Measurements from ENCODE around the gene NLGN3. TPM values are rescaled to one million over a fixed set of nuclear protein-coding genes. Genes with fewer than 3 reads are reported as not detected.

NLGN3 gene
- total and polyA plus RNA-seq, 2 donors (not counting 3 experiments of a cell fraction or from before 2014, with no cell fraction given) = 0.37 to 0.40 TPM

DNA sequence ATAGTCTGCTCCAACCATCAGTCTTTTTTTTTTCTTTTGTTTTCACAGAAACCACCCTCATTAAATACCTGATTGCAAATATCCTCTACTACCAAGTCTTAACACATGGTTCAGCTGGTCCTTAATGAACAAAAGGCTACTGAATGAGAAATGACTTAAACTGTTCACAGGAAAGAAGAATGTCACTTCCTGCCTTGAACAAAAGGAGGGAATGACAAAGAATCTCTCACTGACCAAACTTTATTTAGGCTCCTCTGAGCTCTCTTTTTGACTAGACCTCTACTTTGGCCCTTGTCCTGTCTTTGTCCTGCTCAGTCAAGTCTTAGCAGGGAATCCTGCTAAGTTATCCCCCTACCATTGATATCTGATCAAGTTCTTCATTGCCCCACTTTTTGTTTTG lies 46.6 kb downstream of the NLGN3 start:
- POLR2A ChIA-PET = no interaction called here
- BruUV-seq (replicated peaks) = no TSS peak

More for the DNA sequence above, 46.6 kb downstream of the NLGN3 start:
- intact Hi-C loops (cut with micrococcal nuclease) (no loop called here), dilution Hi-C loops (cut with MboI; ENCODE audit: extremely low pct_ligation_motif_present, low sequenced_read_pairs) (no loop called here)
- no peaks in the 10 kb centered on the region for H3K36me3 ChIP-seq (ENCODE audit: control insufficient read depth in 2 of 2, extremely low read depth in 1 of 2, insufficient read depth in 2 of 2, low read length in 2 of 2)
- TF ChIP-seq EZH2 (IDR thresholded peaks at IDR 0.05; ENCODE audit: borderline replicate concordance, low read depth, low read length, severe bottlenecking) = no peak
- TF ChIP-seq FOS (IDR thresholded peaks at IDR 0.05; ENCODE audit: borderline replicate concordance, insufficient read depth, low read length) = no peak
- no peak for TF ChIP-seq POLR2AphosphoS5 (IDR thresholded peaks at IDR 0.05; ENCODE audit: insufficient read depth, low read depth, low read length)
- TF ChIP-seq JUN (IDR thresholded peaks at IDR 0.05; ENCODE audit: borderline replicate concordance, insufficient read depth, insufficient read length, low read depth) = no peak
- TF ChIP-seq, protein P1, sequence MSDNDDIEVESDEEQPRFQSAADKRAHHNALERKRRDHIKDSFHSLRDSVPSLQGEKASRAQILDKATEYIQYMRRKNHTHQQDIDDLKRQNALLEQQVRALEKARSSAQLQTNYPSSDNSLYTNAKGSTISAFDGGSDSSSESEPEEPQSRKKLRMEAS (IDR thresholded peaks at IDR 0.05; ENCODE audit: insufficient read depth, insufficient read length) = no peak
- TF ChIP-seq, protein P2, sequence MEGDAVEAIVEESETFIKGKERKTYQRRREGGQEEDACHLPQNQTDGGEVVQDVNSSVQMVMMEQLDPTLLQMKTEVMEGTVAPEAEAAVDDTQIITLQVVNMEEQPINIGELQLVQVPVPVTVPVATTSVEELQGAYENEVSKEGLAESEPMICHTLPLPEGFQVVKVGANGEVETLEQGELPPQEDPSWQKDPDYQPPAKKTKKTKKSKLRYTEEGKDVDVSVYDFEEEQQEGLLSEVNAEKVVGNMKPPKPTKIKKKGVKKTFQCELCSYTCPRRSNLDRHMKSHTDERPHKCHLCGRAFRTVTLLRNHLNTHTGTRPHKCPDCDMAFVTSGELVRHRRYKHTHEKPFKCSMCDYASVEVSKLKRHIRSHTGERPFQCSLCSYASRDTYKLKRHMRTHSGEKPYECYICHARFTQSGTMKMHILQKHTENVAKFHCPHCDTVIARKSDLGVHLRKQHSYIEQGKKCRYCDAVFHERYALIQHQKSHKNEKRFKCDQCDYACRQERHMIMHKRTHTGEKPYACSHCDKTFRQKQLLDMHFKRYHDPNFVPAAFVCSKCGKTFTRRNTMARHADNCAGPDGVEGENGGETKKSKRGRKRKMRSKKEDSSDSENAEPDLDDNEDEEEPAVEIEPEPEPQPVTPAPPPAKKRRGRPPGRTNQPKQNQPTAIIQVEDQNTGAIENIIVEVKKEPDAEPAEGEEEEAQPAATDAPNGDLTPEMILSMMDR (IDR thresholded peaks at IDR 0.05; ENCODE audit: extremely low read depth in 1 of 2, insufficient read depth in 1 of 2, low read depth in 1 of 2, low read length in 2 of 2) = no peak
- TF ChIP-seq POLR2A (IDR thresholded peaks at IDR 0.05; ENCODE audit: low read depth, low read length) = no peak
- no peak for TF ChIP-seq GATA2 (IDR thresholded peaks at IDR 0.05; ENCODE audit: insufficient read depth, insufficient read length, low read depth, low read length)
- TF ChIP-seq MYC (IDR thresholded peaks at IDR 0.05; ENCODE audit: low read depth, low read length) = no peak
- no peak overlapping the region for H2AFZ ChIP-seq (ENCODE audit: low read depth, low read length)
- H3K4me1 ChIP-seq (ENCODE audit: control insufficient read depth, extremely low read depth, insufficient read depth, low read length) = peaks cover 2% of the 10 kb centered on the region
- no peak overlapping the region for H3K9ac ChIP-seq (replicated peaks; ENCODE audit: extremely low read depth, insufficient read depth, low read length)
- H4K20me1 ChIP-seq (replicated peaks; ENCODE audit: control insufficient read depth, extremely low read depth, insufficient read depth, low read length) = no peaks in the 10 kb centered on the region
- H3K27ac ChIP-seq (ENCODE audit: insufficient read depth, low read depth, low read length) = no peak overlapping the region
- H3K79me2 ChIP-seq (ENCODE audit: control insufficient read depth, insufficient read depth, low read length) = no peaks in the 10 kb centered on the region
- no peaks in the 10 kb centered on the region for H3K9me3 ChIP-seq (replicated peaks; ENCODE audit: control insufficient read depth, insufficient read depth, low read length)
- CTCF ChIA-PET = no interaction called here
- no peak overlapping the region for H3K4me3 ChIP-seq (replicated peaks in 1 of 3; ENCODE audit: insufficient read depth in 1 of 3, low read depth in 1 of 3, low read length in 3 of 3)
- H3K4me2 ChIP-seq (ENCODE audit: insufficient read depth, low read length) = no peak overlapping the region
- FAIRE-seq = peak; percentile 86
- no peaks in the 10 kb centered on the region for H3K27me3 ChIP-seq (ENCODE audit: control insufficient read depth in 2 of 2, insufficient read depth in 2 of 2, low read length in 2 of 2)
- H3K9me1 ChIP-seq (replicated peaks; ENCODE audit: control insufficient read depth, extremely low read depth, insufficient read depth, low read length) = no peaks in the 10 kb centered on the region
- peak; percentile 1 for DNase-seq (ENCODE audit: low read depth, low spot score)
